SK-N-SH treated with all-trans-retinoic acid at 6 μM for 48 hours (cell line): ENCODE data around the gene TMEM135.
"Not testable (repeated sequence)": the region's sequence is repeated elsewhere in the genome, so short reads cannot be mapped to it uniquely, and the experiment has no call there.

Experiments
- ISL1 ChIP-seq: fragments of 250-450 bp; sonication (Bioruptor Pico); IDR thresholded peaks from 2 replicates; pipeline ENCODE4 v2.1.2; 2022; ENCODE audit warnings: mild to moderate bottlenecking, moderate library complexity
- ZFP3 ChIP-seq: fragments of 250-450 bp; sonication (Bioruptor Pico); IDR thresholded peaks from 2 replicates; pipeline ENCODE4 v1.5.0; 2020; ENCODE audit warnings: mild to moderate bottlenecking, moderate library complexity
- ZNF70 ChIP-seq: fragments of 450-650 bp; formaldehyde crosslinking; IDR thresholded peaks from 2 replicates; pipeline ENCODE4 v1.5.0; 2020; ENCODE audit warnings: mild to moderate bottlenecking, moderate library complexity

DNA sequence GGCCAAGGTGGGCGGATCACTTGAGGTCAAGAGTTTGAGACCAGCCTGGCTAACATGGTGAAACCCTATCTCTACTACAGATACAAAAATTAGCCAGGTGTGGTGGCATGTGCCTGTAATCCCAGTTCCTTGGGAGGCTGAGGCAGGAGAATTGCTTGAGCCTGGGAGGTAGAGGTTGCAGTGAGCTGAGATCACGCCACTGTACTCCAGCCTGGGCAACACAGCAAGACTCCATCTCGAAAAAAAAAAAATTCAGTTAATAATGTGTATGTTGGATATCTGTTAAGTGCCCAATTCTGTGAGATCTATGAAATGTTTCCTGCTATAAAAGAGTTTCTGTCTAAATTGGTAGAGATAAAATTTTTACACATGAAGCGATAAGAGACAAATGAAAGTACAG, 45.4 kb upstream of the TMEM135 start:
- not testable (repeated sequence) for TF ChIP-seq ZNF70, ZFP3, ISL1 (CRISPR knock-in tag)
